GM19467 (cell line): ENCODE results near the gene RPS4Y1.
"Not testable (repeated sequence)": the region's sequence is repeated elsewhere in the genome, so short reads cannot be mapped to it uniquely, and the experiment has no call there.

Source experiments
- ATAC-seq: cut with Tn5 transposase; IDR thresholded peaks from one replicate; pipeline ENCODE4 v1.9.1; 2021; ENCODE audit warnings: mild to moderate bottlenecking, moderate library complexity; ENCODE audit not compliant: unreplicated experiment

The RPS4Y1 gene

DNA sequence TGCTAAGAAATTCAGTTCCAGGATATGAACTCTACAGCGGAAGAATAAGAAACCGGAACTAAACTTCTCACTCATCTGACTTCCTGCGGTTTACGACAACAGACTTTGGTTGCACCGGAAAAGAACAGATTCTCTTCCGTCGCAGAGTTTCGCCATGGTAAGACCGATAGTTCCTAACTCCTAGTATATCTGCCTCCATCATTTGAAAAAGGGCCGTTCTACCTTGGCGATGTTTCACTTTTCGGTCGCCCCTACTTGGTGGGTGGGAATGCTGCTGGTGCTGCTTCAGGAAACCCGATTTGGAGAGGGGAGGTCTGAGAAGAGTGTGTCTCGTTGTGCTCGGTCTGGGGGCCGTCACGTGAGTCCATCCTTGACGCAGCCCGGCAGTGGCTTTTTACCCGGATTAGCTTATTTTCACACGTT, at the start of gene RPS4Y1:
Gene RPS4Y1, plus strand, starts transcription at position 132 of the 423 bp plus-strand sequence. Its CDS starts 23 bp downstream, at position 155.
- no peak for ATAC-seq

DNA sequence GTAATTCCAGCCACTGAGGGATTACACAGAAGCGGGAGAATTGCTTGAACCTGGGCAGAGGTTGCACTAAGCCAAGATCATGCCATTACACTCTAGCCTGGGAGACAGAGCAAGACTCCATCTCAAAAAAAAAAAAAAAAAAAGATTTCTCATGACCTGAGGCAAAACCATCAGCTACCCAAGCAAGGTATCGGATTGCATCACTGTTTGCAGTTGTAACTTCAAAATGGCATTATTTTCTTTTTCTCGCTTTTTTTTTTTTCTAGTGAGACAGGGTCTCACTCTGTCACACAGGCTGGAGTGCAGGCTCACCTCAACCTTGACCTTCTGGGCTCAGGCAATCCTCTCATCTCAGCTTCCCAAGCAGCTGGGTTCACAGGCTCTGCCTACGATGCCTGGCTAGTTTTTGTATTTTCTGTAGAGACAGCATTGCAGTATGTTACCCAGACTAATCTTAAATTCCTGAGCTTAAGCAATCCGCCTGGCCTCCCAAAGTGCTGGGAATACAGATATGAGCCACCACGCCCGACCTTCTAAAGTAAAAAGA, 44.4 kb upstream of the RPS4Y1 start:
- ATAC-seq: no peak

DNA sequence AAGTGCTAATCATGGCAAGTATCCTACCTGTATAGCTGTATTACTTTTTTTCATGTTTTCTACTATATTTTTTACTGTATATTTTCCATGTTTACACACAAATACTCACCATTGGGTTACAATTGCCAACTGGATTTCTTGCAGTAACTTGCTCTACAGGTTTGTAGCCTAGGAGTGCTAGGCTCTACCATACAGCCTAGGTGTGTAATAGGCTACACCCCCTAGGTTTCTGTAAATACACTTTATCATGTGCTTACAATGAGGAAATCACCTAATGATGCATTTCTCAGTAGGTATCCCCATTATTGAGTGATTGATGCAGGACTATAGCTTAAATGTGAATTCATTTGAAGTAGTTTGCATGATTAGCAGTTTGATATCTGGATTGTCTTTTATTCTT, 43.4 kb upstream of the RPS4Y1 start:
- ATAC-seq: no peak

DNA sequence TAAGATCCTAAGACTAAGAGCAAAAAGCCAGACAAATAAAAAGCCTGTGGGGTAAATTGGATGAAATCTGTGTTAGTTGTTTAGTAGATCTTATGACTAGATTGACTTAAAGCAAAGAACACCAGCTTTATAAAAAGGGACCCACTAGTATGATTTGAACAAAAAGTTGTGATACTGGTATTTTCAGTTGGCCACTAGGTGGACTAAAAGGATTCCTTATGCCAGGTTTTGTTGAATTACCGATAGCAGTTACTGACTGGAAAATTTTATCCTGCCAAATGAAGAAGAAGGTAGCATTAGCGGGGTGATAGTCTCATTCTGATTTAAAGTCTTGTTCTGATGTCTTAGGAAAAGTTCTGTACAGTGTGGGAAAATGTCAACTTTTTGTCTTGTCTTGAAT, 41.2 kb upstream of the RPS4Y1 start:
- no peak for ATAC-seq

DNA sequence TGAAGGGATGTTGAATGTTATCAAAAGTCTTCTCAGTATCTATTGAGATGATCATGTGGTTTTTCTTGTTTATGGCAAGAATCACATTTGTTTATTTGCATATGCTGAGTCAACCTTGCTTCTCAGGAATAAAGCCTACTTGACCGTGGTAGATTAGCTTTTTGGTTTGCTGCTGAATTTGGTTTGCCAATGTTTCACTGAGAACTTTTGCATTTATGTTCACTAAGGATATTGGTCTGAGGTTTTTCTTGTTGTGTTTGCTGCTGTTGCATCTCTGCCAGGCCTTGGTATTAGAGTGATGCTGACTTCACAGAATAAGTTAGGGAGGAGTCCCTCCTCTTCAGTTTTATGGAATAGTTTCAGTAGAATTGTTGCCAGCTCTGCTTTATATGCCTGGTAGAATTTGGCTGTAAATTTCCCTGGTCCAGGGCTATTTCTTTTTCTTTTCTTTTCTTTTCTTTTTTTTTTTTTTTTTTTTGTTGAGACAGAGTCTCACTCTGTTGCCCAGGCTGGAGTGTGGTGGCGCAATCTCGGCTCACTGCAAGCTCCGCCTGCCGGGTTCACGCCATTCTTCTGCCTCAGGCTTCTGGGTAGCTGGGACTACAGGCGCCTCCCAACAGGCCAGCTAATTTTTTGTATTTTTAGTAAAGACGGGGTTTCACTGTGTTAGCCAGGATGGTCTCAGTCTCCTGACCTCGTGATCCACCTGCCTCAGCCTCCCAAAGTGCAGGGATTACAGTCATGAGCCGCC, 24.1 kb upstream of the RPS4Y1 start:
- not testable (repeated sequence) for ATAC-seq

DNA sequence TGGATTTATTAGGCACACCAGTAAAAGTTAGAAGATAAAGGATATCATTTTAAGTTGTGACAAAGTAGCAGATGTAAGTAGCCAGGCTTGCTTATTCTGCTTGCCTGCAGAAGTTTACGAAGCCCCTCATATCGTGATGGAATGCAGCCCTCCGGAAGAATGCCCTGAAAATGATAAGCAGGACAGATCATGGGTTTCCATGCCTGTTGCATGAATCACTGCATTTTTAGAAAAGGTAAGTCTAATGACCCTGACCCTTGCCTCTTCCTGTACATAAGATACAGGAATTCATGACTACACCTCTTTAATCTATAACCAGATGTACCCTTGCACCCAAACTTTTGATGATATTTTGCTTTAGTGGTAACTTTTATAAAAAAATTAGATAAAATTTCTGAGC, 16.9 kb upstream of the RPS4Y1 start:
- no peak for ATAC-seq

DNA sequence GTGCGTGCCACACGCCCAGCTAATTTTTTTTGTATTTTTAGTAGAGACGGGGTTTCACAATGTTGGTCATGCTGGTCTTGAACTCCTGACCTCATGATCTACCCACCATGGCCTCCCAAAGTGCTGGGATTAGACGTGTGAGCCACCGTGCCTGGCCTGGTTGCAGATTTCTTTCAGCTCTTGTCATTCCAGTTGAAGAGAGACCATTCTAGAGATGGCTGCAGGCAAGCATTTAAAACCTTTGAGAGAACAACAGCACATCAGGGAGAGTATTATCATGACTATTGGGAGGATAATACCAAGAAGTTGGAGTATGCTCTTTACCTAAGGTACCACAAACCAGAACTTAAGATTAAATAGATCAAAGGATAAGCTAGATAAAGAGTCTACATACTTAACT, 12.9 kb upstream of the RPS4Y1 start:
- ATAC-seq: no peak

DNA sequence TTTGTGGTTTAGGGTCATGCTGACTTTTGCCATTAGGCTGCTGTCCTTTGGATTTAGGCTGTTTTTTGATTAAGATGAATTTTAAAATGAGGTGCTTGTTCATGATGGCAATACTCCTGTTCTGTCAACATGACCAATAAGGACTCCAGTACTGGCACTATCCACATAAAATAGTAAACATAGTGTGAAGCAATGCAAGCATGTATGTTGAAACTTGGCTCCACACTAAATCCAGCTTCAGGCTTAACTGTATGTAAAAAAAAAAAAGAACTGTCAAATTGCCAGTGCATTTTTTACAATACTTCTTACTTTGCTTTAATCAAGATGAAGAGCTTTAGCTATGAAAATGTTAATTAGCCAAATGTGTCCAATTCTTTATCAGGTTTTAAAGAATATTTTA, 6.2 kb upstream of the RPS4Y1 start:
- no peak for ATAC-seq

DNA sequence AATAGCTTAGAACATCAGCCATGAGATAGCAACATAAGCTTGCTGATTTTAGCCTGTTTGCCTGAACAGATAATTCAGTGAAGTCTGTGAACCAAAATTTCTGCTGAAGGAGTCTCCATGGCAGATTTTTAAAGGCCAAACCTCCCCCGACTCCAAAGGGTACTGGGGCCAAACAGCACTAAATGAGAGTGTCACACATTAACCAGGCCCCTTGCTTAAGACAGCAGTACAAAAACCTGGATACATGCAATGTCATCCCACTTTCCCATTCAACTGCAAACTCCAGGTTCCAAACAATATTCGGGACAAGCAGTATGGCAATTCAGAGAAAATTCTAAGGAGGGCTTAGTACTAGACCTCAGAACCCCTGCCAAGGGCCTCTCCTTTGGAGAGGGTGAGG, 4.3 kb upstream of the RPS4Y1 start:
- no peak for ATAC-seq

DNA sequence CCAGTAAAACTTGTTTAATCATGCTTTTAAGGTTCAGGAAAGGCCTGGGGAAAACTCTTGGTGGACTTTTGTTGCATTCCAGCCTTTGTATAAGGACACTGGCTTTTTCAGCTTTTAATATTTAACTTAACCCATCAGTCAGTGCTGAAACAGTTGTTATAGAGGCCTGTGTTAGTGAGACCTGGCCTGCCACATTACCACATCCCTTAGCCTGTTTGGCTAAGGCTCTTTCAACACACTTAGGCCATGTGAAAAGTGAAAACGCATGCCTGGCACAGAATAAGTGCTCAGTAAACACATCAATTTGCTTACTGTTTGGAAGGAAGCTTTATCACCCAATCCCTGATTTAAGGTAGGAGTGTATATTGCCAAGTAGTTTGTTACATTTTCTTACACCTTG, 3.5 kb upstream of the RPS4Y1 start:
- ATAC-seq: no peak

DNA sequence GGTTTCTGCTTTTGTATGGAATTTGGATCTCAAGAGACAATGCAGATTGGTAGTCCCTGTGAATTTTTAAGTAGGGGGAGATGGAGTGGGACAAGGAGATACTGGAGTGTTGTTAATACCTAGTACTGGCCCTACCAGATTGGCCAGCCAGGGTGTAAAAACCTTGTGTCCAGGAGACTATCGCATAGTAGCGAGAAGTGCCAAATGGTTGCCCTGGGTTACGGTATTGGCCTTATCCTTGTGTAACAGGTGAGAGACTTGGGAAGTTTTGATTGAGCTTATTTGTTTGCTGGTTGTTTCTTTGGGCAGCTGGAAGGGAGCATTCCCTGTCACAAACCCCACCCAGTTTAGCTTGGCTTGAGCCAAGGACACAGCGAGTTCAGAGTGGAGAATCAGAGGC, 5.4 kb downstream of the RPS4Y1 start:
- ATAC-seq: no peak

DNA sequence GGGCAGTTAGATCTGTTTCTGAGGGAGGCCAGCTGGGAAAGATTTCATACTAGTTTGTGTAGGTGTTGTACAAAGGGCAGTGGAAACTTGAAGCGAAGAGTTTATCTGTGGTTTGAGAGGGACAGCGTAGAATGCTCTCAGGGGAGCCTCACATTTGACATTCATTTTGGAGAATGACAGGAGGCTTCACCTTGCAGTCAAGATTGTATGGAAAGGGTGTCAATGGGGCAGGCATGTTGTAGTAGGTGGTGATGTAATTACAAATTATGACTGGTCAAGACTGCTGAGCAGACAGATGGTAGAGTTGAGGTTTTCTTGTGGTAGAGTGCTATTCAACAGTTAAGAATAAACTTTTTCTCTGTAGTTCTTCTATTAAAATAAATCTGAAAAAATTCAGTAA, 7.0 kb downstream of the RPS4Y1 start:
- no peak for ATAC-seq

DNA sequence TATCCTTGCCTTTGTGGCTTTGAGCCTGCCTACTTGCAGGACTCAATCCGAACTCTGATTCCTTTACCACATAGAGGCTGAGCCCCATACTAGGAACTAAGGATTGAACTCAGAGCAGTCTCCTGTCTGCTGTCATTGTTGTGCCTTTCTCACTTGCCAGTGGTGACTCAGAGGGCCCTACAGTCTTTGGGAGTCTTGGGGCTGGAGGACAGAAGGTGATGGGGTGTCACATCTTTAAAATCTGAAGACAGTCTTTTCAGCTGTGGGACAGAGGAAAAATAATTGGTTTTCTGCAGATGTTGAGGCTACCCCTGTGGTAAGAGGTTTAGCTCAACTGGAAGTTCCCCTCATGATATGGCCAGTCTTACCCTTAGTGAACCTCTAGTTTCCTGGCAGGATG, 8.0 kb downstream of the RPS4Y1 start:
- ATAC-seq: no peak

DNA sequence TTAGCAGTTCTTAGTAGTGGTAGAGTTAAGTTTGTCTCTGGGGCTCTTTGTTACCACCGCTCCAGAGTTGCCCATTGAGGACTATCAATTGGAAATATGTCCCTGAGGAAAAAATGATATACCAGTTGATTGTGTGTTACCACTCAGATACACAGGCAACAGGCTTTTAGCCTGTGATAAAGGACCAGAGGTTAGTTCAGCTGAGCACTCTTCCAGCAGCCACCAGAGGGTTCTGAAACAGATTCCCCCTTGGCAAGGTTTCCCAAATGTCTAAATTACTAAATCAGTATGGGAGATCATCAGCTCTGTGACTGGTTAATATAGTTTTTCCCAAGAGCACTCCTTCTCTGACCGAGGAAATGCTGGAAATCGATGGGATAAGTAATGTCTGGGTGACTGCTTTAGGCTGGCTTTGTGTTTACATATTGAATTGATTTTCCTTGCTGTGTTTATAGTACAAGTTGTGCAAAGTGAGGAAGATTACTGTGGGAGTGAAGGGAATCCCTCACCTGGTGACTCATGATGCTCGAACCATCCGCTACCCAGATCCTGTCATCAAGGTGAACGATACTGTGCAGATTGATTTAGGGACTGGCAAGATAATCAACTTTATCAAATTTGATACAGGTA, 12.9 kb downstream of the RPS4Y1 start:
- ATAC-seq: no peak

DNA sequence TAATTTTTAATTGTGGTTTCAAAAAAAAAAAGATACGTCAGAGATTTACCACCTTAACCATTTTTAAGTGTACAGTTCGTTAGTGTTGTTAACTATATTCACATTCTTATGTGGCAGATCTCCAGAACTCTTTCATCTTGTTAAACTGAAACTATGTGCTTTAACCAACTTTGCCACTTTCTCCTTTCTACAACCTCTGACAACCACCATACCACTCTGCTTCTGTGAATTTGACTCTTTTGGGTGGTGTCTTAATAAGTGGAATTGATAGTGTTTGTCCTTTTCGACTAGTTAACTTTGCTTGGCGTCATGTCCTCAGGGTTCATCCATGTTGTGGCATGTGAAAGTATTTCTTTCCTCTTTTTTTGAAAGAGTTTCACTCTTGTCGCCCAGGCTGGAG, 15.7 kb downstream of the RPS4Y1 start:
- no peak for ATAC-seq

DNA sequence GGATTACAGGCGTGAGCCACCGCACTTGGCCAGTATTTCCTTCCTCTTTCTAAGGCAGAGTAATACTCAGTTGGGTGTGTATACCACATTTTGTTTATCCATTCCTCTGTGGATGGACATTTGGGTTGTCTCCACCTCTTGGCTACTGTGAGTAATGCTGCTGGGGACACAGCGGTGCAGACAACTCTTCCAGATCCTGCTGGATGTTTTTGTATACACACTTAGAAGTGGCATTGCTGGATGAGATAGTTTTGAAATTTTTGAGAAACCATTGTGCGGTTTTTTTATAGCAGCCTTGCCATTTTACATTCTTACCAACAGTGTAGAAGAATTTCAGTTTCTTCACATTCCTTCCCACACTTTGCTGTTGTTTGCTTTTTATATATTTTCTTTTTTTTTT, 16.3 kb downstream of the RPS4Y1 start:
- ATAC-seq: no peak

DNA sequence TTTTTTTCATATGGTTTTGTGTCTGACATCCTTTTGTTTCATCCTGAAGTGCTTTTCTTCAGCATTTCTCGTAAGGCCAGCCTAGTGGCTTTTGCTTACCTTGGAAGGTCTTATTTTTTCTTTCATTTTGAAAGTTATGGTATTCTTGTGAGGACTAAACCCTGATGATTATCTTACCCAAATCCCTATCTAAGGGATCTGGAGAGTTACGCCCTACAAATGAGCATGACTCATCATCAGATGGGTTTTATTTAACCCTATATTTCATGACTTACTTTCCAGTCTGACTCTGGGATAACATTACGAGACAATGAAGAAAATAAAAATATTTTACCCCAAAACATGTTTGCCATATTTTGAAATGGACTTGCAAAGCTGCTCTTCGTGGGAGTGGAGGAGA, 18.4 kb downstream of the RPS4Y1 start:
- ATAC-seq: no peak

DNA sequence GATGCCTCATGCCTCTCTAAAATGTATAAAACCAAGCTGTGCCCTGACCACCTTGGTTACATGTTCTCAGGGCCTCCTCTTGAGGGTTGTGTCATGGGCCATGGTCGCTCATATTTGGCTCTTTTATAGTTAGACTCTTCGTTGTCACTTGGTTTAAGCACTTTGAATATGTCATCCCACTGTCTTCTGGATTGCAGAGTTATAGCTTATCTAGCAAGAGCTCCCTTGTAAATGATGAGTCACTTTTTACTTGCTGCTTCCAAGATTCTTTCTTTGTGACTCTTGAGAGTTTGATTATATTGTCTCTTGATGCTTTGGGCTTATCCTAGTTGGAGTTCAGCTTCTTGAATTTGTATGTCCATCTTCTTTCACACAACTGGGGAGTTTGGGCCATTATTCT, 19.1 kb downstream of the RPS4Y1 start:
- ATAC-seq: no peak

DNA sequence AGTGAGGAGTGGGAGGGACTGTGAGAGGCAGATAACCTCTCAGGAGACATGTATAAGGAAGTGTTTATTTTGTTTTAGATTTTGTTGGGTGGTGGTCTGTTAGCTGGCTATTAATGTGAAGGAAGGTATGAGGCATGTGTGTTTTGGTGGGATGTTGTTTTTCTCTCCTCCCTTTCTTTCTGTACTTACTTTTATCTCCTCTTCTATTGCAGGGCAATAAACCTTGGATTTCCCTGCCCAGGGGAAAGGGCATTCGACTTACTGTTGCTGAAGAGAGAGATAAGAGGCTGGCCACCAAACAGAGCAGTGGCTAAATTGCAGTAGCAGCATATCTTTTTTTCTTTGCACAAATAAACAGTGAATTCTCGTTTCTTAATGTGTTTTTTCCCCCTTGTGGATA, 25.2 kb downstream of the RPS4Y1 start:
- ATAC-seq: no peak

DNA sequence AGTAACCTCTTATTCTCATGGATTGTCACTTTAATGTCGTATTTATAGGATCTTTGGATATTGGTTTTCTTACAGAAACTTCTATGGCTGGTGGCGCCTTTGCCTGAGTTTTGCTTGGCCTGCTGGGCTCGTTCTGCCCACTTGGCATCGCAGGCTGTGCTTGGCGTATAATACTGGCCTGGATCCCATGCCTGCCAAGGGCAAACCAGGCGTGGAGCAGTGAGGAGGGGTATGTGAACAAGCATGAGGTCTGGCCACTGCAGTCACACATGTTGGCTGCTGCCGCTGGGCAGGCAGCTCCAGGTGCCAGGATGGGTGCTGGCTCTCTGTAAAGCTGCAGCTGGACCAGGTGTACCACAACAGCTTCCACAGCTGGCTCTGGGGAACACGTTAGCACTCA, 26.1 kb downstream of the RPS4Y1 start:
- ATAC-seq: no peak

DNA sequence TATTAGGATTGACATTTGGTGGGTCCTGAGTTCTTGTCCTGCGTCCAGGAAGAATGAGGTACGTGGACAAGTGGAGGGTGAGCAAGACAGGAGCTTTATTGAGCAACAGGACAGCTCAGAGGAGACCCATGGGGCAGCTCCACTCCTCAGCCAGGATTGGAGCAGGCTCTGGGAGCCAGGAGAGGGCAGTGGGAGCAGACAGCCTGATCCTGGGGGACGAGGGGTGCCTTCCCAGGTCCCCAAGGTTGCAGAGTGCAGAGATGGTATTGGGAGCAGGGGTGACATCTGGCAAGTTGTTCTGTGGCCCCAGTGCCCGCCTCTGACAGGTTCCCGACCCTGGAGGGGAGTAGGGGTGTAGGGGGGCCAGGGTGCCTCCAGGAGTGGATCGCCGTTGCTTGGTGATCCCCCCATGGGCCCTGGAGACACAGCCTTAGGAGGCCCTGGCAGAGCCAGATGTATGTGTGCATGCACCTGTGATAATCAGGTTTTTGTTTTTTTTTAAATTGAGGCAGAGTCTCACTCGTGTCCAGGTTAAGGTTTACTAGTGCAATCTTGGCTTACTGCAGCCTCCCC, 26.7 kb downstream of the RPS4Y1 start:
- ATAC-seq: no peak

DNA sequence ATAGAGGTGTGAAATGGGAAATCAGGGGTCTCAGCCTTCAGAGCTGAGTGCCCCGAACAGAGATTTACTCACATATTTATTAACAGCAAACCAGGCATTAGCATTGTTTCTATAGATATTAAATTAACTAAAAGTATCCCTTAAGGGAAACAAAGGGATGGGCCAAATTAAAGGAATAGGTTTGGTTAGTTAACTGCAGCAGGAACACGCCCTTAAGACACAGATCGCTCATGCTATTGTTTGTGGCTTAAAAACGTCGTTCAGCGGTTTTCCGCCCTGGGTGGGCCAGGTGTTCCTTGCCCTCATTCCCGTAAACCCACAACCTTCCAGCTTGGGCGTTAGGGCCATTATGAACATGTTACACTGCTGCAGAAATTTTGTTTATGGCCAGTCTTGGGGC, 30.8 kb downstream of the RPS4Y1 start:
- not testable (repeated sequence) for ATAC-seq
